ENCODE results near the gene PCDH9. TPM values are rescaled to one million over a fixed set of nuclear protein-coding genes. Genes with fewer than 3 reads are reported as not detected.

Gene PCDH9
- total RNA-seq, 3 donors from 2014 or later: 0.13 to 0.38 (median 0.13) TPM

- no peak overlapping the region for H3K4me3 Mint-ChIP-seq
- no peaks in the 10 kb centered on the region for H3K27me3 Mint-ChIP-seq (ENCODE audit: low read depth)
- DNase-seq: no peak
Observed at GRCh38 chr13:66536746-66537145, 693.4 kb downstream of the PCDH9 start.

GRCh38 chr13:66534561-66534960, 695.6 kb downstream of the PCDH9 start:
- Mint-ChIP-seq H3K4me3 (no peak overlapping the region), H3K36me3 (ENCODE audit: insufficient read depth) (no peaks in the 10 kb centered on the region), H3K27me3 (ENCODE audit: low read depth) (no peaks in the 10 kb centered on the region), H3K4me1 (ENCODE audit: low read depth) (no peaks in the 10 kb centered on the region), H3K9me3 (no peaks in the 10 kb centered on the region)
- DNase-seq (no peak), ATAC-seq (no peak)

More at GRCh38 chr13:66536746-66537145, 693.4 kb downstream of the PCDH9 start:
- no peaks in the 10 kb centered on the region for H3K4me1 Mint-ChIP-seq (ENCODE audit: low read depth)
- H3K36me3 Mint-ChIP-seq (ENCODE audit: insufficient read depth): no peaks in the 10 kb centered on the region
- no peaks in the 10 kb centered on the region for H3K9me3 Mint-ChIP-seq
- ATAC-seq: no peak

GRCh38 chr13:66532845-66533244, 697.3 kb downstream of the PCDH9 start:
- H3K4me3 Mint-ChIP-seq: no peak overlapping the region
- no peak for ATAC-seq
- no peaks in the 10 kb centered on the region for H3K27me3 Mint-ChIP-seq (ENCODE audit: low read depth)

GRCh38 chr13:66532146-66532545, 698.0 kb downstream of the PCDH9 start:
- no peaks in the 10 kb centered on the region for H3K36me3 Mint-ChIP-seq (ENCODE audit: insufficient read depth)
- H3K27me3 Mint-ChIP-seq (ENCODE audit: low read depth): no peaks in the 10 kb centered on the region
- H3K4me1 Mint-ChIP-seq (ENCODE audit: low read depth): no peaks in the 10 kb centered on the region
- no peak for DNase-seq
- H3K9me3 Mint-ChIP-seq: no peaks in the 10 kb centered on the region
- no peak overlapping the region for H3K4me3 Mint-ChIP-seq
- ATAC-seq: no peak

More at GRCh38 chr13:66532845-66533244, 697.3 kb downstream of the PCDH9 start:
- Mint-ChIP-seq H3K4me1 (ENCODE audit: low read depth) (no peaks in the 10 kb centered on the region), H3K9me3 (no peaks in the 10 kb centered on the region), H3K36me3 (ENCODE audit: insufficient read depth) (no peaks in the 10 kb centered on the region)
- DNase-seq: no peak

- no peaks in the 10 kb centered on the region for H3K27me3 Mint-ChIP-seq (ENCODE audit: low read depth)
Observed at GRCh38 chr13:66530686-66531085, 699.5 kb downstream of the PCDH9 start.

GRCh38 chr13:66530158-66530557, 700.0 kb downstream of the PCDH9 start:
- H3K4me1 Mint-ChIP-seq (ENCODE audit: low read depth): no peaks in the 10 kb centered on the region
- no peaks in the 10 kb centered on the region for H3K36me3 Mint-ChIP-seq (ENCODE audit: insufficient read depth)
- no peak for DNase-seq
- H3K27me3 Mint-ChIP-seq (ENCODE audit: low read depth): no peaks in the 10 kb centered on the region
- no peak for ATAC-seq
- no peak overlapping the region for H3K4me3 Mint-ChIP-seq
- peaks cover 4% of the 10 kb centered on the region for H3K9me3 Mint-ChIP-seq

More at GRCh38 chr13:66530686-66531085, 699.5 kb downstream of the PCDH9 start:
- Mint-ChIP-seq H3K4me3 (no peak overlapping the region), H3K36me3 (ENCODE audit: insufficient read depth) (no peaks in the 10 kb centered on the region), H3K4me1 (ENCODE audit: low read depth) (no peaks in the 10 kb centered on the region), H3K9me3 (peaks cover 4% of the 10 kb centered on the region)
- no peak for ATAC-seq
- no peak for DNase-seq

GRCh38 chr13:66528944-66529576, 701.1 kb downstream of the PCDH9 start:
- Mint-ChIP-seq H3K4me1 (ENCODE audit: low read depth) (no peaks in the 10 kb centered on the region), H3K9me3 (peaks cover 4% of the 10 kb centered on the region), H3K4me3 (no peak overlapping the region), H3K27me3 (ENCODE audit: low read depth) (no peaks in the 10 kb centered on the region), H3K36me3 (ENCODE audit: insufficient read depth) (no peaks in the 10 kb centered on the region)
- DNase-seq (no peak), ATAC-seq (no peak)

- Mint-ChIP-seq H3K36me3 (ENCODE audit: insufficient read depth) (no peaks in the 10 kb centered on the region), H3K9me3 (peaks cover 4% of the 10 kb centered on the region), H3K27me3 (ENCODE audit: low read depth) (no peaks in the 10 kb centered on the region), H3K4me3 (no peak overlapping the region), H3K4me1 (ENCODE audit: low read depth) (no peaks in the 10 kb centered on the region)
- DNase-seq (no peak), ATAC-seq (no peak)
Observed at GRCh38 chr13:66528180-66528579, 702.0 kb downstream of the PCDH9 start.

GRCh38 chr13:66520511-66521355, 709.4 kb downstream of the PCDH9 start:
- no peaks in the 10 kb centered on the region for H3K27me3 Mint-ChIP-seq (ENCODE audit: low read depth)
- no peaks in the 10 kb centered on the region for H3K36me3 Mint-ChIP-seq (ENCODE audit: insufficient read depth)
- no peak for ATAC-seq
- DNase-seq: no peak
- H3K4me3 Mint-ChIP-seq: no peak overlapping the region
- no peaks in the 10 kb centered on the region for H3K4me1 Mint-ChIP-seq (ENCODE audit: low read depth)
- peaks cover 3% of the 10 kb centered on the region for H3K9me3 Mint-ChIP-seq

- no peak for ATAC-seq
- no peak for DNase-seq
- Mint-ChIP-seq H3K36me3 (ENCODE audit: insufficient read depth) (no peaks in the 10 kb centered on the region), H3K9me3 (peaks cover 3% of the 10 kb centered on the region), H3K27me3 (ENCODE audit: low read depth) (no peaks in the 10 kb centered on the region), H3K4me3 (no peak overlapping the region), H3K4me1 (ENCODE audit: low read depth) (no peaks in the 10 kb centered on the region)
Observed at GRCh38 chr13:66519259-66519658, 710.9 kb downstream of the PCDH9 start.

- H3K4me3 Mint-ChIP-seq: no peak overlapping the region
- H3K27me3 Mint-ChIP-seq (ENCODE audit: low read depth): no peaks in the 10 kb centered on the region
- H3K36me3 Mint-ChIP-seq (ENCODE audit: insufficient read depth): no peaks in the 10 kb centered on the region
- DNase-seq (no peak), ATAC-seq (no peak)
- H3K4me1 Mint-ChIP-seq (ENCODE audit: low read depth): no peaks in the 10 kb centered on the region
- H3K9me3 Mint-ChIP-seq: peaks cover 3% of the 10 kb centered on the region
Observed at GRCh38 chr13:66518068-66518467, 712.1 kb downstream of the PCDH9 start.

- no peak for DNase-seq
- Mint-ChIP-seq H3K4me1 (ENCODE audit: low read depth) (no peaks in the 10 kb centered on the region), H3K27me3 (ENCODE audit: low read depth) (no peaks in the 10 kb centered on the region), H3K4me3 (no peak overlapping the region), H3K36me3 (ENCODE audit: insufficient read depth) (no peaks in the 10 kb centered on the region), H3K9me3 (peaks cover 9% of the 10 kb centered on the region)
- ATAC-seq: no peak
Observed at GRCh38 chr13:66513728-66514127, 716.4 kb downstream of the PCDH9 start.

GRCh38 chr13:66509175-66509574, 721.0 kb downstream of the PCDH9 start:
- Mint-ChIP-seq H3K4me1 (ENCODE audit: low read depth) (no peaks in the 10 kb centered on the region), H3K36me3 (ENCODE audit: insufficient read depth) (no peaks in the 10 kb centered on the region), H3K9me3 (peaks cover 10% of the 10 kb centered on the region), H3K27me3 (ENCODE audit: low read depth) (no peaks in the 10 kb centered on the region), H3K4me3 (no peak overlapping the region)
- DNase-seq (no peak), ATAC-seq (no peak)

GRCh38 chr13:66508153-66508909, 721.8 kb downstream of the PCDH9 start:
- no peaks in the 10 kb centered on the region for H3K36me3 Mint-ChIP-seq (ENCODE audit: insufficient read depth)
- no peak for ATAC-seq
- no peak overlapping the region for H3K4me3 Mint-ChIP-seq
- no peaks in the 10 kb centered on the region for H3K4me1 Mint-ChIP-seq (ENCODE audit: low read depth)
- H3K9me3 Mint-ChIP-seq: peaks cover 10% of the 10 kb centered on the region
- H3K27me3 Mint-ChIP-seq (ENCODE audit: low read depth): no peaks in the 10 kb centered on the region
- no peak for DNase-seq
